A673 (cell line): Measurements from ENCODE around the gene CACNA2D3. TPM values are rescaled to one million over a fixed set of nuclear protein-coding genes. Genes with fewer than 3 reads are reported as not detected.

ENCODE experiments used
- BruUV-seq: library from RNA; stranded (reverse); fragments of 400-500 nt; replicated peaks from 2 replicates; lab custom pipeline; 2021; lab: Mats Ljungman, UMichigan
- CTCF ChIA-PET: fragments of 300-600 bp; sonication (Branson Sonifier 250); formaldehyde crosslinking; loops from one replicate; lab custom pipeline; 2022; ENCODE audit warnings: antibody characterized with exemption; lab: Charles Lee
- POLR2A ChIA-PET: fragments of 300-600 bp; sonication (Branson Sonifier 250); formaldehyde crosslinking; loops from one replicate; lab custom pipeline; 2022; ENCODE audit warnings: antibody characterized with exemption; ENCODE audit not compliant: low non-redundant PET; lab: Charles Lee
- DNase-seq: peaks from one replicate; pipeline ENCODE4 v3.0.0-alpha.2; 2015; ENCODE audit warnings: low spot score
- H3K27ac ChIP-seq: fragments of 200-600 bp; sonication (generic); 2 replicates; pipeline ENCODE4 v1.5.1; 2016; ENCODE audit warnings: mixed run types, low read depth, mild to moderate bottlenecking, mixed read lengths, antibody characterized with exemption, low read length; ENCODE audit not compliant: poor library complexity, severe bottlenecking
- H3K27me3 ChIP-seq: fragments of 200-600 bp; sonication (generic); replicated peaks from 2 replicates; pipeline ENCODE4 v1.6.1; 2017; ENCODE audit warnings: mixed run types, low read depth, mild to moderate bottlenecking, mixed read lengths, antibody characterized with exemption, low read length; ENCODE audit not compliant: insufficient read depth, poor library complexity
- H3K36me3 ChIP-seq: fragments of 200-600 bp; sonication (generic); 2 replicates; pipeline ENCODE4 v1.6.1; 2016; ENCODE audit warnings: mixed run types, mild to moderate bottlenecking, mixed read lengths, antibody characterized with exemption, low read length; ENCODE audit not compliant: insufficient read depth, poor library complexity, severe bottlenecking
- H3K4me1 ChIP-seq: fragments of 200-600 bp; sonication (generic); 2 replicates; pipeline ENCODE4 v1.6.1; 2017; ENCODE audit warnings: mixed run types, mild to moderate bottlenecking, mixed read lengths, antibody characterized with exemption, low read length; ENCODE audit not compliant: insufficient read depth, poor library complexity, severe bottlenecking
- H3K4me3 ChIP-seq: fragments of 200-600 bp; sonication (generic); 2 replicates; pipeline ENCODE4 v1.5.1; 2016; ENCODE audit warnings: low read depth, mixed run types, mild to moderate bottlenecking, mixed read lengths, low read length; ENCODE audit not compliant: poor library complexity, severe bottlenecking
- H3K9me3 ChIP-seq: fragments of 200-600 bp; sonication (generic); 2 replicates; pipeline ENCODE4 v1.6.1; 2016; ENCODE audit warnings: mixed run types, low read depth, mild to moderate bottlenecking, mixed read lengths, antibody characterized with exemption, low read length; ENCODE audit not compliant: poor library complexity, severe bottlenecking
- EZH2 ChIP-seq: fragments of 200-600 bp; sonication (generic); IDR thresholded peaks from 2 replicates; pipeline ENCODE4 v1.6.1; 2017; ENCODE audit warnings: borderline replicate concordance, low read depth, mild to moderate bottlenecking, mixed read lengths, antibody characterized with exemption, low read length; ENCODE audit not compliant: poor library complexity, severe bottlenecking
- intact Hi-C: fragments of 100-400 bp; cut with micrococcal nuclease; formaldehyde crosslinking; loops from one replicate; pipeline ENCODE4 v1.10.0; 2022; ENCODE audit not compliant: unreplicated experiment
- total RNA-seq: library from RNA; stranded (reverse); gene quantifications from 2 replicates; pipeline ENCODE4 v1.2.3, GENCODE V29; 2021
- TF ChIP-seq, protein P1 (sequence below): fragments of 300-800, 200-600 bp; sonication (generic); conservative IDR thresholded peaks from 2 replicates; pipeline ENCODE4 v1.5.1; 2017; ENCODE audit warnings: low read depth, mild to moderate bottlenecking, antibody characterized with exemption, low read length, moderate library complexity, mixed read lengths

CACNA2D3 gene
- total RNA-seq, 1 experiment from 2014 or later = not detected

DNA sequence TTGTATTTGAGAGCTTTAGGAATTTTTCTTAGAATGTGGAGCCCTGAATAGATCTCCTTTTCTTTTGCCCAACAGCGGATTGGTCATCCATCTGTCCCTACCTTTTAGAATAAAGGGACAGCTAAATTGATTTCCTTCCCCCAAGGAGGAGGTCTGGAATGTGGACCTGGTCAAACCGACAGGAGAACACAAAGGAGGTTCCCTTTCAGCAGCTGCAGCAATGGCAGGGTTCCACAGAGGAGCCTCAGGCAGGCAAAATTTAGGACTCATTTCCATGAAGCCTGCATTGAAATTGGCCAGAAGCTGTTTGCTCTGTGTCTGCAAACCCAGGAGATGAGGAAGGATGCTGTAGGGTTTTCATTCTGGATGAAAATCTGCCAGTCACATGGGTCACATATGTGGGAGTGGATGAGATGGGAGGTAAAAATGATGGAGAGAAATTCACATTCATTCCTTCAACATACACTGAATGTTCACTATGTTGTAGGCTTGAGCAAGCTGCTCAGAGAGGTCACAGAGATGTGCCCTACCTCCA is 728.2 kb downstream of the CACNA2D3 start:
- Histone ChIP-seq H3K4me1 (no peaks in the 10 kb centered on the region), H3K27ac (no peak overlapping the region), H3K4me3 (no peak overlapping the region), H3K27me3 (peaks cover 31% of the 10 kb centered on the region), H3K36me3 (no peaks in the 10 kb centered on the region), H3K9me3 (no peaks in the 10 kb centered on the region)
- ChIA-PET CTCF (no interaction called here), POLR2A (no interaction called here)
- intact Hi-C loops = loop anchor here (5.0 to 10.0 kb wide), 5 partner anchors 426 to 1402 kb away; no protein-coding TSS in a partner anchor
- no TSS peak for BruUV-seq
- DNase-seq = no peak
- TF ChIP-seq, protein P1, sequence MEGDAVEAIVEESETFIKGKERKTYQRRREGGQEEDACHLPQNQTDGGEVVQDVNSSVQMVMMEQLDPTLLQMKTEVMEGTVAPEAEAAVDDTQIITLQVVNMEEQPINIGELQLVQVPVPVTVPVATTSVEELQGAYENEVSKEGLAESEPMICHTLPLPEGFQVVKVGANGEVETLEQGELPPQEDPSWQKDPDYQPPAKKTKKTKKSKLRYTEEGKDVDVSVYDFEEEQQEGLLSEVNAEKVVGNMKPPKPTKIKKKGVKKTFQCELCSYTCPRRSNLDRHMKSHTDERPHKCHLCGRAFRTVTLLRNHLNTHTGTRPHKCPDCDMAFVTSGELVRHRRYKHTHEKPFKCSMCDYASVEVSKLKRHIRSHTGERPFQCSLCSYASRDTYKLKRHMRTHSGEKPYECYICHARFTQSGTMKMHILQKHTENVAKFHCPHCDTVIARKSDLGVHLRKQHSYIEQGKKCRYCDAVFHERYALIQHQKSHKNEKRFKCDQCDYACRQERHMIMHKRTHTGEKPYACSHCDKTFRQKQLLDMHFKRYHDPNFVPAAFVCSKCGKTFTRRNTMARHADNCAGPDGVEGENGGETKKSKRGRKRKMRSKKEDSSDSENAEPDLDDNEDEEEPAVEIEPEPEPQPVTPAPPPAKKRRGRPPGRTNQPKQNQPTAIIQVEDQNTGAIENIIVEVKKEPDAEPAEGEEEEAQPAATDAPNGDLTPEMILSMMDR = no peak
- TF ChIP-seq EZH2 = no peak

DNA sequence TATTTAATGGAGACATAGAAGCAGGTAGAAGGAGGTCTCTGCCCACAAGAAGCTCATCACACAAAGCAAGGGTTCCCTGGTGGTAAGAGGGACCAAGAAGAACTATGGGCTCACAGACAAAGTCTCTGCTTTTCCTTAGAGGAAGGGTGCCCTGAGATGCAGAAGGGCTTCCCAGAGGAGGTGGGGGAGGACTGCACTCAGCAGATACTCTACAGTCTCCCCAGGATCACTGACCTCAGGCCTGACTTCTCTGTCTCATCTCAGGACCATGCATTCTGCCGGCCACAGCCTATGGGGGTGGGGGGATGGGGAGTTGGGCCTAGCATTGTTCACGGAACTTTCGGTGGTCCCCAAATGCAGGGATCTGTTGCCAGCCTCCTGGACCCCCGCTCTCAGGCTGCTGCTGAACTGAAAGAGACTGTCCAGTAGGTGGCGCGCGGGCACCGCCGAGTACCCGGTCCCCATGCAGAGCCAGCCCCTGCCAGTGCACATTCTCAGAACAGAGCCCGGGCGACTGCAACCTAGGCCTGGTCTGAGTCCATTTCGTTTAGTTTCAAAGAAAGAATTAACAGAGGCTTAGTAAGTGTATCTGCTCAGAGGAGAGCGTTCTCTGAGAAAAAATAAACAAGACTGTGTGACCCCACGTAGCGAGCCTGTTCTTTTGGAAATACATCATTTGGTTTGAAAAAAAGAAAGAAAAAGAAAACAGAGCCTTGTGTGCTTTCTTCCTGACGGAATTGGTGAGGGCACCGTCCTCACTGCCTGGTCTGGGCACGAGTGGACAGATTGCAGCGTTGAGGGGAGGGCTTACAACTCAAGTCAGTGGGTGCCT is 731.4 kb downstream of the CACNA2D3 start:
- no peaks in the 10 kb centered on the region for H3K4me1 ChIP-seq
- POLR2A ChIA-PET = no interaction called here
- no peak overlapping the region for H3K27ac ChIP-seq
- no TSS peak for BruUV-seq
- intact Hi-C loops = loop anchor here (5.0 to 10.0 kb wide), 5 partner anchors 429 to 1399 kb away; no protein-coding TSS in a partner anchor
- peaks cover 8% of the 10 kb centered on the region for H3K27me3 ChIP-seq
- H3K4me3 ChIP-seq = no peak overlapping the region
- peak; percentile 38 for DNase-seq
- H3K9me3 ChIP-seq = no peaks in the 10 kb centered on the region
- TF ChIP-seq, protein P1 = peak; percentile 75
- no peak for TF ChIP-seq EZH2
- CTCF ChIA-PET = no interaction called here
- H3K36me3 ChIP-seq = no peaks in the 10 kb centered on the region

DNA sequence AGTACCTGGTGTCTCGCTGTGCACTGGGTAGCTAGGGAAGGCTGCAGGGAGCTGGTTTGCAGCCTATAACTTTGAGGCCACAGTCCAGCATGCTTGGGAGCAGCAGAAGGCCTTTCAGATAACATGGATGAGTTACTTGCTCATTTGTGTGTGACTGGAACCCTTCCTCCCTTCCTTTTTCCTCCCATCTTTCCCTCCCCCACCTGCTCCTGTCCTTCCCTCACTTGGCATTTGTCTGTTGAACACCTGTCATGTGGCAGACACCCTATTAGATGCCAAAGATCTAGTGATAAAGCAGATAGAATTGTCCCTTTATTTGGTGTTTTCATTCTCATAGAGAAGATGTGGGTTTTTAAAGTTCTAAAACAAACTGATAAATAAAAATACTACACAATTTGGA is 733.9 kb downstream of the CACNA2D3 start:
- POLR2A ChIA-PET = no interaction called here
- CTCF ChIA-PET = no interaction called here

More for the DNA sequence above, 733.9 kb downstream of the CACNA2D3 start:
- H3K27me3 ChIP-seq = no peaks in the 10 kb centered on the region
- no peak for DNase-seq
- H3K27ac ChIP-seq = no peak overlapping the region
- BruUV-seq = no TSS peak
- no peaks in the 10 kb centered on the region for H3K4me1 ChIP-seq
- TF ChIP-seq, protein P1 = no peak
- no peak for TF ChIP-seq EZH2
- intact Hi-C loops = loop anchor here (10.0 kb wide), 3 partner anchors 431 to 1039 kb away; no protein-coding TSS in a partner anchor
- H3K9me3 ChIP-seq = no peaks in the 10 kb centered on the region
- no peaks in the 10 kb centered on the region for H3K36me3 ChIP-seq
- no peak overlapping the region for H3K4me3 ChIP-seq
